Fibroblast of mammary gland (primary cell): Measurements from ENCODE around the gene KRT13.

Source experiments
- DNase-seq: peaks from one replicate; pipeline ENCODE4 v3.0.0-alpha.2; 2010; ENCODE audit warnings: low read depth
- H3K4me3 ChIP-seq: 2 replicates; pipeline ENCODE4 v1.5.1; 2011; ENCODE audit warnings: low read depth, mild to moderate bottlenecking, low read length, moderate library complexity; ENCODE audit not compliant: control insufficient read depth
- CTCF ChIP-seq: conservative IDR thresholded peaks from 2 replicates; pipeline ENCODE4 v1.5.1; 2011; ENCODE audit warnings: low read depth, low read length, inconsistent platforms; ENCODE audit not compliant: control insufficient read depth, insufficient read depth

Gene KRT13

DNA sequence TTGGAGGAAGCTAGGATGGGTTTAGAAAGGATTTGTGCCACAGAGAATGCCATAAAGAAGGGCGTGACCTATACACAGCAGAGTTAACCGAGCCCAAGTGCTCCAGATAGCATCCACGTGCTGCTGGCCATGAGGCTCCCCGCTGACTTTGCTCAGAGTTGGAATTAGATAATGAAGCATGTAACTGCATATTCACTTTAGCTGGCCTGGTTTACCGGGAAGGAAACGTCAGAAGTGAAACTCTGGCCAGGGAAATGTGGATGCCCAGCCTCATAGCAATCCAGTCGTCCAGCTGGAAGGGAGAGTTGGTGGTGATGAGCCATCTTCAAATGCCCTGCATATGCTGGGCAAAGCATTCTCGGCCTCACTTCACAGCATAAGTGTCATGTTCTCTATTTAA is 30.5 kb downstream of the KRT13 start:
- no peak for DNase-seq
- H3K4me3 ChIP-seq = no peak overlapping the region

GRCh38 chr17:41468346-41468745 is 37.1 kb downstream of the KRT13 start:
- H3K4me3 ChIP-seq = no peak overlapping the region
- TF ChIP-seq CTCF = no peak
- no peak for DNase-seq

More for the DNA sequence above, 30.5 kb downstream of the KRT13 start:
- no peak for TF ChIP-seq CTCF

DNA sequence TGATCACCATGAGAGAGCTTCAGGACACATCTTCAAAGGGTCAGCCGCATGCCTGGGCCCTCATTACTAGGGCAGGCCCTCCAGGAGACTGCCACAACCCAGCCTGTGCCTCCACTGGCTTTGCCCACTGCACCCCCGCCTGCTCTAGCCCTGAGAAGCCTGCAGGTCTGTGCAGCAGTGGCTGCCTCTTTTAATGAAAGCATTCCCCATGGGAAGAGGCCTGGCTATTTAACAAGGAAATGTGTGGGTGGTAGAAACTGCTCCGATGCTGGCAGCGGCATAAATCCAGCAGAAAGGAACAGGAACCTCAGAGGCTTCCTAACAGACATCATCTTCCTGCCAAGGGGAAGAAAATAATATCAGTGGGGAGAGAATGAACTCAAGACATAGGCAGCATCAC is 37.9 kb downstream of the KRT13 start:
- H3K4me3 ChIP-seq = no peak overlapping the region
- no peak for TF ChIP-seq CTCF
- peak; percentile 53 for DNase-seq

DNA sequence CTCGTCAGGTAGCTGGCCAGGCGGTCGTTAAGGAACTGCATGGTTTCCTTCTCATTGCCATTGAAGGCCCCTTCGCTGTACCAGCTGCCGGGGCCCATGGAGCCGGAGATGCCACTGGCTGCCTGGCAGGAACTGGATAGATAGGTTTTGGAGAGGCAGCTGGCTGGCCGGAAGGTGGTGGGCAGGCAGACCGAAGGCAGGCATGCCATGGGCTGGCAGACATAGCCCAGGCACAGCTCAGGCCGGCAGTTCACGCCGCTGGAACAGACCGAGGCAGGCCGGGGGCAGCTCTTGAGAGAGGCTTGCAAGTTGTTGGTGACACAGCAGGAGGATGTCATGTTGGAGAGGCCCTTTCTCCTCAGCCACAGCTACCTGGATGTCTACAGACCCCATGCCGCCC is 38.4 kb downstream of the KRT13 start, which contains the start of gene KRT32:
Gene KRT32 (minus strand): TSS at position 399 of the 400 bp plus-strand sequence. CDS start 61 bp downstream, at position 338.
- H3K4me3 ChIP-seq = no peak within 1 kb of the TSS
- no peak for TF ChIP-seq CTCF
- DNase-seq = no peak

GRCh38 chr17:41464682-41465081 is 40.7 kb downstream of the KRT13 start:
- no peak overlapping the region for H3K4me3 ChIP-seq

GRCh38 chr17:41464173-41464572 is 41.2 kb downstream of the KRT13 start:
- H3K4me3 ChIP-seq = no peak overlapping the region
- no peak for DNase-seq
- TF ChIP-seq CTCF = no peak

More at GRCh38 chr17:41464682-41465081, 40.7 kb downstream of the KRT13 start:
- peak; percentile 86 for DNase-seq
- no peak for TF ChIP-seq CTCF

DNA sequence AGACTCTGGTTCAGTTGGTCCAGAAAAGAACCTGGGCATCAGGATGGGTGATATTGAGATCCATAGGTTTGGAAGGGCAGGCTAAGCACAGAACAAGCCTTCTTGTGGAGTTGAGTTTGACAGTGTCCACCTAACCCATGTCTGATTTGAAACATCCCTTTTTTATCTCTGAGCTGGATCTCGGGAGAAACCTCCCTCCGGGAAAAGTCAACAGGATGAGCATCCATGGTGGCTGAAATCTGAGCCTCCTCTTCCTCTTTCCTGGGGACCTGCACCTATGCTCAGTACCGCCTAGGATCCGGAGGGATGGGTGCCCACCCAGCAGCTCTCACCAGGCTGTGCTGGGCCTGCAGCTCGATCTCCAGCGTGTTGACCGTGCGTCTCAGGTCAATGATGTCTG is 41.7 kb downstream of the KRT13 start:
- TF ChIP-seq CTCF = no peak
- no peak overlapping the region for H3K4me3 ChIP-seq
- no peak for DNase-seq
